Bronchial epithelial cell (primary cell): ENCODE data around the gene PLCXD1. TPM values are rescaled to one million over a fixed set of nuclear protein-coding genes. Genes with fewer than 3 reads are reported as not detected.
"Not testable (repeated sequence)": the region's sequence is repeated elsewhere in the genome, so short reads cannot be mapped to it uniquely, and the experiment has no call there.

ENCODE experiments used
- DNase-seq: peaks from one replicate; pipeline ENCODE4 v3.0.0-alpha.2; 2010; ENCODE audit warnings: low read depth
- FAIRE-seq: peaks from 2 replicates; lab custom pipeline; 2011; peaks lifted over from hg19 to GRCh38; lab: Jason Lieb, UNC
- H3K27me3 ChIP-seq: 2 replicates; pipeline ENCODE4 v1.5.1; 2011; ENCODE audit warnings: low read length; ENCODE audit not compliant: control insufficient read depth, insufficient read depth
- H3K36me3 ChIP-seq: 2 replicates; pipeline ENCODE4 v1.5.1; 2011; ENCODE audit warnings: low read length; ENCODE audit not compliant: control insufficient read depth, insufficient read depth
- H3K4me3 ChIP-seq: 2 replicates; pipeline ENCODE4 v1.5.1; 2011; ENCODE audit warnings: mild to moderate bottlenecking, low read depth, low read length, control low read depth
- total RNA-seq: library from RNA; depleted of rRNA; stranded (reverse); fragments of >200 nt; gene quantifications from 2 replicates; pipeline ENCODE4 v1.2.1, GENCODE V29; 2014
- TF ChIP-seq, protein P1 (sequence below): IDR thresholded peaks from 2 replicates; pipeline ENCODE4 v1.5.1; 2011; ENCODE audit warnings: mild to moderate bottlenecking, moderate library complexity, low read length, control low read depth, inconsistent platforms; ENCODE audit not compliant: insufficient read depth, severe bottlenecking

PLCXD1 gene, protein sequence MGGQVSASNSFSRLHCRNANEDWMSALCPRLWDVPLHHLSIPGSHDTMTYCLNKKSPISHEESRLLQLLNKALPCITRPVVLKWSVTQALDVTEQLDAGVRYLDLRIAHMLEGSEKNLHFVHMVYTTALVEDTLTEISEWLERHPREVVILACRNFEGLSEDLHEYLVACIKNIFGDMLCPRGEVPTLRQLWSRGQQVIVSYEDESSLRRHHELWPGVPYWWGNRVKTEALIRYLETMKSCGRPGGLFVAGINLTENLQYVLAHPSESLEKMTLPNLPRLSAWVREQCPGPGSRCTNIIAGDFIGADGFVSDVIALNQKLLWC
- 3.9 and 9.3 TPM in 2 replicates for total RNA-seq

DNA sequence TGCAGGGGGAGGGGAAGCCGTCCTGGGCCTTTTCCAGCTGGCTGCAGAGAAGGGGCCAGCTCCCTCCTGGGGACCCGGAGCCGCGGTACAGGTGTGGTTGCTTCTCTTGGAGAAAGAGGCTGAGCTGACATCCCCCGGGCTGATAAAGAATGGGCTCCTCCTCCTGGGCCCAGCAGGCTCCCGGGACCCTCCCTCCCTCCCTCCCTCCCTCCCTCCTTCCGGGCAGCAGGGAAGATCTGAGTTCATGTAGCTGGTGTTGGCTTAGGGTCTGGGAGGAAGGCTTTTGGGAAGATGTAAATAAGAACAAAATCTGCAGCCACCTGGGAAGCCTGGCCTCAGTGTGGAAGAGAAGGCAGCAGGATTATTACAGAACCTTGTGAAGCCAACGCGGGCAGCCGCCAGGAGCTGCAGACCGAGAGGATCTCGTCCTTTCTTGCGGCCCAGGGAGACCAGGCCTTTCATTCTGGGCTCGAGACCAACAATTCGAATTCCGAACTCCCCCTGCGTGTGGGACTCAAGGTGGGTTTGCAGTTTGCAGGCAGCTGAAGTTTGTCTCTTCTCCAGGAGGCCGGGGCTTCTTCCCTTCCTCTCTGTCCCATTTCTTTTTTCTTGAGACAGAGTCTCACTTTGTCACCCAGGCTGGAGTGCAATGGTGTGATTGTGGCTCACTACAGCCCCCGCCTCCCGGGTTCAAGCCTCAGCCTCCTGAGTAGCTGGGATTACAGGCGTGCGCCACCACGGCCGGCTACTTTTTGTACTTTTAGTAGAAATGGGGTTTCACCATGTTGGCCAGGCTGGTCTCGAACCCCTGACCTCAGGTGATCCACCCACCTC lies at the start of gene PLCXD1:
TSS of gene PLCXD1 (plus strand) at position 216 of the 834 bp plus-strand sequence. CDS start 2,807 bp downstream, outside the sequence.
- no peaks in the 10 kb centered on the region for H3K27me3 ChIP-seq
- no peak for FAIRE-seq
- TF ChIP-seq, protein P1, sequence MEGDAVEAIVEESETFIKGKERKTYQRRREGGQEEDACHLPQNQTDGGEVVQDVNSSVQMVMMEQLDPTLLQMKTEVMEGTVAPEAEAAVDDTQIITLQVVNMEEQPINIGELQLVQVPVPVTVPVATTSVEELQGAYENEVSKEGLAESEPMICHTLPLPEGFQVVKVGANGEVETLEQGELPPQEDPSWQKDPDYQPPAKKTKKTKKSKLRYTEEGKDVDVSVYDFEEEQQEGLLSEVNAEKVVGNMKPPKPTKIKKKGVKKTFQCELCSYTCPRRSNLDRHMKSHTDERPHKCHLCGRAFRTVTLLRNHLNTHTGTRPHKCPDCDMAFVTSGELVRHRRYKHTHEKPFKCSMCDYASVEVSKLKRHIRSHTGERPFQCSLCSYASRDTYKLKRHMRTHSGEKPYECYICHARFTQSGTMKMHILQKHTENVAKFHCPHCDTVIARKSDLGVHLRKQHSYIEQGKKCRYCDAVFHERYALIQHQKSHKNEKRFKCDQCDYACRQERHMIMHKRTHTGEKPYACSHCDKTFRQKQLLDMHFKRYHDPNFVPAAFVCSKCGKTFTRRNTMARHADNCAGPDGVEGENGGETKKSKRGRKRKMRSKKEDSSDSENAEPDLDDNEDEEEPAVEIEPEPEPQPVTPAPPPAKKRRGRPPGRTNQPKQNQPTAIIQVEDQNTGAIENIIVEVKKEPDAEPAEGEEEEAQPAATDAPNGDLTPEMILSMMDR = no peak
- no peak within 1 kb of the TSS for H3K4me3 ChIP-seq
- H3K36me3 ChIP-seq = peaks cover 4% of the 10 kb centered on the region
- no peak for DNase-seq

DNA sequence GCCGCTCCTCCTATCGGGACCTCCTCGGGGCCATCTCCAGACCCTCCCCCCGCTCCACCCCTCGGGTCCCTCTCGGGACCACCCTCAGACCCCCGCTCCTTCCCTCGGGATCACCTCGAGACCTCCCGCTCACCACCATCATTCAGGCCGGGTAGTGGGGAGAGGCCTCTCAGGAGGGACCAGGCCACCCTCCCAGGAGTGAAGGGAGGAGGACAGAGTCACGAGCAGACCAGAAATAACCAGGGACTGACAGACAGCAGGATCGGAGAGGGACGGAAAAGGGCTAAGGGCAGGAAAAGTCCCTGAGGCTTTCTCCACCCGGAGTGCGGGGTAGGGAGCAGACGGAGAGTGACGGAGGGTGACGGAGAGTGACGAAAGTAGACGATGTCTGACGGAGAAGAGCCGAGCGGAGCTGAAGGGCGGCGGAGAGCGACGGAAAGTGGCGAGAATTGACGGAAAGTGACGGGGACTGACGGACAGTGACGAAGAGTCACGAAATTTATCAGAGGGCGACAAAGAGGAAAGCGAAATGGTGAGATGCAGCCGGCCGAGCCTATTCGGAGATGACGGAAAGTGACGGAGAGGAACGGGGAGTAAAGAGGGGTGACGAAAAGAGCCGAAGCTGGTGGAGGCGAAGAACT lies 49.4 kb upstream of the PLCXD1 start:
- H3K36me3 ChIP-seq, H3K4me3 ChIP-seq, H3K27me3 ChIP-seq, DNase-seq: not testable (repeated sequence)
- FAIRE-seq = peak; percentile 23

DNA sequence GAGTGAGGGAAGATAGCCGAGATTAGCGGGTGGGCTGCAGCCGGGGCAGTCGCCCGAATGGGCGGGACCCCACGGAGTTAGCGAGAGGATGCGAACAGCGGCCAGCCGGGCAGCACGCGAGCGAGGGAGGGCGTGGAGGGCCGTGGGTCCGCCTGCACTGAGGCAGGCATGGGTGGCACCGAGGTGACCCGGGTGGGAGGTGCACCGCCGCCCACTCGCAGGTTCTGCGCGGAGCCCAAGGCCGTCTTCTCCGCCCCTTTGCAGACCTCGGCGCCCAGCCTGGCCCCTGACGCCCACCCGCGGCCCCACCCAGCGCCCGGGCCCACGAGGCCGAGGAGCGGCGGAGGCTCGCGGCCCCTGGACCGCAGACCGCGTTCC lies 48.9 kb upstream of the PLCXD1 start:
- not testable (repeated sequence) for H3K36me3 ChIP-seq, H3K27me3 ChIP-seq, DNase-seq, FAIRE-seq, H3K4me3 ChIP-seq

DNA sequence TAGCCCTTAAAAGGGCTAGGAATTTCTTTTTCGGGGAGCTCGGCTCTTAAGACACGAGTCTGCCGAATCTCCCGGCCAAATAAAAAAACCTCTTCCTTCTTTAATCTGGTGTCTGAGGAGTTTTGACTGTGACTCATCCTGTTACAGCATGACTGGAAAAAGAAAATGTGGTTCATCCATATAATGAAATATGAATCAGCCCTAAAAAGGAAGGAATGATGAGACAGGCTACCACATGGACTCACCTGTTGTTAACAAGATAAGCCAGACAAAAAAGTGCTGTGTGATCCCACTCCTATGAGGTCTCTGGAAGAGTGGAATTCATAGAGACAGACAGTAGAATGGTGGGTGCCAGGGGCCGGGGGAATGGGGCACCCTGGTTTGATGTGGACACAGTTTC lies 45.0 kb upstream of the PLCXD1 start:
- H3K4me3 ChIP-seq, FAIRE-seq: not testable (repeated sequence)

DNA sequence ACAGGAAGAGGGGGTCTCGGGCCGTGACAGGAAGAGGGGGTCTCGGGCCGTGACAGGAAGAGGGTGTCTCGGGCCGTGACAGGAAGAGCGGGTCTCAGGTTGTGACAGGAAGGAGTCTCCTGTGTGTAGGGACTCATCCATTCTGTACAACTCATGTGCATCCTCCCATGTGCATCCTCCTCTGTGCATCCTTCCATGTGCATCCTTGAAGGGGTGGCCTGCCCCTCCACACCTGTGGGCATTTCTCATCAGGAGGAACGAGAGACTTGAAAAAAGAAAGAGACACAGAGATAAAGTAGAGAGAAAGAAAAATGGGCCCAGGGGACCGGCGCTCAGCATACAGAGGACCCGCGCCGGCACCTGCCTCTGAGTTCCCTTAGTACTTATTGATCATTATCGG lies 30.2 kb upstream of the PLCXD1 start:
- H3K36me3 ChIP-seq = no peaks in the 10 kb centered on the region
- no peaks in the 10 kb centered on the region for H3K27me3 ChIP-seq
- FAIRE-seq = no peak
- no peak overlapping the region for H3K4me3 ChIP-seq
- DNase-seq = no peak
- TF ChIP-seq, protein P1 = no peak

More for the DNA sequence above, 45.0 kb upstream of the PLCXD1 start:
- not testable (repeated sequence) for DNase-seq, H3K36me3 ChIP-seq, H3K27me3 ChIP-seq

DNA sequence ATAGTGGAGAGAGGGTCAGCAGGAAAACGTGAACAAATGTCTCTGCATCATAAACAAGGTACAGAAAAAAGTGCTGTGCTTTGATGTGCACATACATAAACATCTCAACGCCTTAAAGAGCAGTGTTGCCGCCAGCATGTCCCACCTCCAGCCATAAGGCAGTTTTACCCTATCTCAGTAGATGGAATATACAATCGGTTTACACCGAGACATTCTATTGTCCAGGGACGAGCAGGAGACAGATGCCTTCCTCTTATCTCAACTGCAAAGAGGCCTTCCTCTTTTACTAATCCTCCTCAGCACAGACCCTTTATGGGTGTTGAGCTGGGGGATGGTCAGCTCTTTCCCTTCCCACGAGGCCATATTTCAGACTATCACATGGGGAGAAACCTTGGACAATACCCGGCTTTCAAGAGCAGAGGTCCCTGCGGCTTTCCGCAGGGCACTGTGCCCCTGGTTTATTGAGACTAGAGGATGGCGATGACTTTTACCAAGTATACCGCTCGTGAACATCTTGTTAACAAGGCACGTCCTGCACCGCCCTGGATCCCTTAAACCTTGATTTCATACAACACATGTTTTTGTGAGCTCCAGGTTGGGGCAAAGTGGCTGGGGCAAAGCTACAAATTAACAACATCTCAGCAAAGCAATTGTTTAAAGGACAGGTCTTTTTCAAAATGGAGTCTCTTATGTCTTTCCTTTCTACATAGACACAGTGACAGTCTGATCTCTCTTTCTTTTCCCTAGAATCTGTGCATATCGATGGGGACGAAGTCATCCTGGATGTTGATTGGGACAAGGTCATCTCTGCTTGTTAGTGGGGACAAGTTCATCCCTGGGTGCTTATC lies 29.6 kb upstream of the PLCXD1 start:
- H3K27me3 ChIP-seq, FAIRE-seq, H3K4me3 ChIP-seq, H3K36me3 ChIP-seq, DNase-seq: not testable (repeated sequence)

DNA sequence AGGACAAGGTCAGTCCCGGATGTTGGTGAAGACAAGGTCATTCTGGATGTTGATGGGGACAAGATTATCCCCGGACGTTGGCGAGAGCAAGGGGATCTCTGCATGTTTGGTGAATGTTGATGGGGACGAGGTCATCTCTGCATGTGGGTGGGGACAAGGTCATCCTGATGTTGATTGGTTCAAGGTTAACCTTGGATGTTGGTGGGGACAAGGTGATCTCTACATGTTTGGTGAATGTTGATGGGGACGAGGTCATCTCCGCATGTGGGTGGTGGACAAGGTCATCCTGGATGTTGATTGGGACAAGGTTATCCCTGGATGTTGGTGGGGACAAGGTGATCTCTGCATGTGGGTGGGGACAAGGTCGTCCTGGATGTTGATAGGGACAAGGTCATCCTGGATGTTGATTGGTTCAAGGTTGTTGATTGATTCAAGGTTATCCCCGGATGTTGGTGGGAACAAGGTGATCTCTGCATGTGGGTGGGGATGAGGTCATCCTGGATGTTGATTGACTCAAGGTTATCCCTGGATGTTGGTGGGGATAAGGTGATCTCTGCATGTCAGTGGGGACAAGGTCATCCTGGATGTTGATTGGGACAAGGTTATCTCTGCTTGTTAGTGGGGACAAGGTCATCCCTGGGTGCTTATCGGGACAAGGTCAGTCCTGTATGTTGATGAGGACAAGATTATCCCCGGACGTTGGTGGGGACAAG lies 28.8 kb upstream of the PLCXD1 start:
- DNase-seq = no peak
- TF ChIP-seq, protein P1 = no peak

More for the DNA sequence above, 28.8 kb upstream of the PLCXD1 start:
- no peak overlapping the region for H3K4me3 ChIP-seq
- no peaks in the 10 kb centered on the region for H3K27me3 ChIP-seq
- peak; percentile 91 for FAIRE-seq
- H3K36me3 ChIP-seq = no peaks in the 10 kb centered on the region
